Measurements from ENCODE around the gene DENND1B. TPM values are rescaled to one million over a fixed set of nuclear protein-coding genes. Genes with fewer than 3 reads are reported as not detected.

DENND1B gene
- total and polyA plus RNA-seq, 9 of the 15 experiments (the other 6 are each of a cell fraction or from before 2014, with no cell fraction given) = 2.1 to 12.1 (median 7.5) TPM

DNA sequence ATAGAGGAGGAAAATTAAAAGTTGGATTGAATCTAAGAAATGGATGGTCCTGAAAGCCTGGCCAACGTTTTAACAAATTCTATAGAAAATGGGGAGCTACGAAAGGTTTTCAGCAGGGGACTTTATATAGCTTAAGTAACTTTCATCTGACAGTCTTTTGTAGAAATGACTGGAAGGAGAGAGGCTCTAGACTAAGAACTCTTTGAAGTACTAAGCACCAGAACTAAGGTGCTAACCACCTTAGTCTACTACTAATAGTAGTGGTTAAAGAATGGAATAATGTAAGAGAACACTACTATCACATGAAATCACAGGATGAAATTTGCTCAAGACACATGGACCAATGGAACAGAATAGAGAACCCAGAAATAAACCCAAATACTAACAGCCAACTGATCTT, 126.1 kb downstream of the DENND1B start:
- BruUV-seq (replicated peaks) = no TSS peak
- Histone ChIP-seq H4K20me1 (replicated peaks; ENCODE audit: control insufficient read depth, insufficient read depth, low read length) (no peaks in the 10 kb centered on the region), H3K4me3 (no peak overlapping the region), H3K4me1 (replicated peaks in 1 of 2; ENCODE audit: control insufficient read depth in 2 of 2, insufficient read depth in 2 of 2, low read length in 2 of 2) (no peaks in the 10 kb centered on the region), H3K9me3 (replicated peaks; ENCODE audit: control insufficient read depth, insufficient read depth, low read depth, low read length) (no peaks in the 10 kb centered on the region), H3K27ac (ENCODE audit: extremely low read depth, low read depth, low read length) (no peak overlapping the region), H2AFZ (ENCODE audit: low read depth, low read length) (no peak overlapping the region), H3K27me3 (ENCODE audit: control insufficient read depth in 2 of 2, insufficient read depth in 2 of 2, low read length in 2 of 2) (no peaks in the 10 kb centered on the region), H3K36me3 (ENCODE audit: control insufficient read depth, insufficient read depth, low read length) (peaks cover 4% of the 10 kb centered on the region; the same call in 2 of the 3 replicates), H3K79me2 (ENCODE audit: control insufficient read depth, insufficient read depth, low read length) (no peaks in the 10 kb centered on the region), H3K4me2 (ENCODE audit: insufficient read depth, low read length) (no peak overlapping the region), H3K9me1 (ENCODE audit: control insufficient read depth, insufficient read depth, low read length) (no peaks in the 10 kb centered on the region), H3K9ac (ENCODE audit: insufficient read depth in 1 of 2, low read depth in 2 of 2, low read length in 2 of 2) (no peak overlapping the region)
- CTCF ChIA-PET (ENCODE audit: low intra/inter-chr PET ratio) = no interaction called here
- FAIRE-seq = no peak
- ATAC-seq = no peak
- in situ Hi-C loops (cut with MboI) = no loop called here
- no peak for DNase-seq (ENCODE audit: extremely low read depth in 1 of 4, low spot score in 3 of 4)
- whole genome bisulfite sequencing (ENCODE audit: insufficient coverage, low coverage, missing lambda C conversion rate) = 45% methylated on average over 2 of the region's 2 CpGs
- intact Hi-C loops (cut with micrococcal nuclease) = no loop called here
- POLR2A ChIA-PET = no interaction called here
- TF ChIP-seq ZNF830 (CRISPR knock-in tag; IDR thresholded peaks at IDR 0.05) (no peak), ZSCAN32 (CRISPR knock-in tag; IDR thresholded peaks at IDR 0.05) (no peak), POLR2H (tag; IDR thresholded peaks at IDR 0.05; ENCODE audit: low read depth) (no peak), COPS2 (conservative IDR thresholded peaks at IDR 0.05) (no peak), GABPB2 (CRISPR knock-in tag; conservative IDR thresholded peaks at IDR 0.05) (no peak), NR2C2 (CRISPR knock-in tag; IDR thresholded peaks at IDR 0.05) (no peak), NR2C2 (tag; IDR thresholded peaks at IDR 0.05) (no peak), POLR2AphosphoS5 (IDR thresholded peaks at IDR 0.05; ENCODE audit: control insufficient read depth, insufficient read depth, low read depth, low read length) (no peak), NFIC (IDR thresholded peaks at IDR 0.05) (no peak), ZNF347 (CRISPR knock-in tag; IDR thresholded peaks at IDR 0.05; ENCODE audit: low read depth) (no peak)
- TF ChIP-seq, protein P1, sequence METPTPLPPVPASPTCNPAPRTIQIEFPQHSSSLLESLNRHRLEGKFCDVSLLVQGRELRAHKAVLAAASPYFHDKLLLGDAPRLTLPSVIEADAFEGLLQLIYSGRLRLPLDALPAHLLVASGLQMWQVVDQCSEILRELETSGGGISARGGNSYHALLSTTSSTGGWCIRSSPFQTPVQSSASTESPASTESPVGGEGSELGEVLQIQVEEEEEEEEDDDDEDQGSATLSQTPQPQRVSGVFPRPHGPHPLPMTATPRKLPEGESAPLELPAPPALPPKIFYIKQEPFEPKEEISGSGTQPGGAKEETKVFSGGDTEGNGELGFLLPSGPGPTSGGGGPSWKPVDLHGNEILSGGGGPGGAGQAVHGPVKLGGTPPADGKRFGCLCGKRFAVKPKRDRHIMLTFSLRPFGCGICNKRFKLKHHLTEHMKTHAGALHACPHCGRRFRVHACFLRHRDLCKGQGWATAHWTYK (CRISPR knock-in tag; IDR thresholded peaks at IDR 0.05) = no peak
- TF ChIP-seq, protein P2, sequence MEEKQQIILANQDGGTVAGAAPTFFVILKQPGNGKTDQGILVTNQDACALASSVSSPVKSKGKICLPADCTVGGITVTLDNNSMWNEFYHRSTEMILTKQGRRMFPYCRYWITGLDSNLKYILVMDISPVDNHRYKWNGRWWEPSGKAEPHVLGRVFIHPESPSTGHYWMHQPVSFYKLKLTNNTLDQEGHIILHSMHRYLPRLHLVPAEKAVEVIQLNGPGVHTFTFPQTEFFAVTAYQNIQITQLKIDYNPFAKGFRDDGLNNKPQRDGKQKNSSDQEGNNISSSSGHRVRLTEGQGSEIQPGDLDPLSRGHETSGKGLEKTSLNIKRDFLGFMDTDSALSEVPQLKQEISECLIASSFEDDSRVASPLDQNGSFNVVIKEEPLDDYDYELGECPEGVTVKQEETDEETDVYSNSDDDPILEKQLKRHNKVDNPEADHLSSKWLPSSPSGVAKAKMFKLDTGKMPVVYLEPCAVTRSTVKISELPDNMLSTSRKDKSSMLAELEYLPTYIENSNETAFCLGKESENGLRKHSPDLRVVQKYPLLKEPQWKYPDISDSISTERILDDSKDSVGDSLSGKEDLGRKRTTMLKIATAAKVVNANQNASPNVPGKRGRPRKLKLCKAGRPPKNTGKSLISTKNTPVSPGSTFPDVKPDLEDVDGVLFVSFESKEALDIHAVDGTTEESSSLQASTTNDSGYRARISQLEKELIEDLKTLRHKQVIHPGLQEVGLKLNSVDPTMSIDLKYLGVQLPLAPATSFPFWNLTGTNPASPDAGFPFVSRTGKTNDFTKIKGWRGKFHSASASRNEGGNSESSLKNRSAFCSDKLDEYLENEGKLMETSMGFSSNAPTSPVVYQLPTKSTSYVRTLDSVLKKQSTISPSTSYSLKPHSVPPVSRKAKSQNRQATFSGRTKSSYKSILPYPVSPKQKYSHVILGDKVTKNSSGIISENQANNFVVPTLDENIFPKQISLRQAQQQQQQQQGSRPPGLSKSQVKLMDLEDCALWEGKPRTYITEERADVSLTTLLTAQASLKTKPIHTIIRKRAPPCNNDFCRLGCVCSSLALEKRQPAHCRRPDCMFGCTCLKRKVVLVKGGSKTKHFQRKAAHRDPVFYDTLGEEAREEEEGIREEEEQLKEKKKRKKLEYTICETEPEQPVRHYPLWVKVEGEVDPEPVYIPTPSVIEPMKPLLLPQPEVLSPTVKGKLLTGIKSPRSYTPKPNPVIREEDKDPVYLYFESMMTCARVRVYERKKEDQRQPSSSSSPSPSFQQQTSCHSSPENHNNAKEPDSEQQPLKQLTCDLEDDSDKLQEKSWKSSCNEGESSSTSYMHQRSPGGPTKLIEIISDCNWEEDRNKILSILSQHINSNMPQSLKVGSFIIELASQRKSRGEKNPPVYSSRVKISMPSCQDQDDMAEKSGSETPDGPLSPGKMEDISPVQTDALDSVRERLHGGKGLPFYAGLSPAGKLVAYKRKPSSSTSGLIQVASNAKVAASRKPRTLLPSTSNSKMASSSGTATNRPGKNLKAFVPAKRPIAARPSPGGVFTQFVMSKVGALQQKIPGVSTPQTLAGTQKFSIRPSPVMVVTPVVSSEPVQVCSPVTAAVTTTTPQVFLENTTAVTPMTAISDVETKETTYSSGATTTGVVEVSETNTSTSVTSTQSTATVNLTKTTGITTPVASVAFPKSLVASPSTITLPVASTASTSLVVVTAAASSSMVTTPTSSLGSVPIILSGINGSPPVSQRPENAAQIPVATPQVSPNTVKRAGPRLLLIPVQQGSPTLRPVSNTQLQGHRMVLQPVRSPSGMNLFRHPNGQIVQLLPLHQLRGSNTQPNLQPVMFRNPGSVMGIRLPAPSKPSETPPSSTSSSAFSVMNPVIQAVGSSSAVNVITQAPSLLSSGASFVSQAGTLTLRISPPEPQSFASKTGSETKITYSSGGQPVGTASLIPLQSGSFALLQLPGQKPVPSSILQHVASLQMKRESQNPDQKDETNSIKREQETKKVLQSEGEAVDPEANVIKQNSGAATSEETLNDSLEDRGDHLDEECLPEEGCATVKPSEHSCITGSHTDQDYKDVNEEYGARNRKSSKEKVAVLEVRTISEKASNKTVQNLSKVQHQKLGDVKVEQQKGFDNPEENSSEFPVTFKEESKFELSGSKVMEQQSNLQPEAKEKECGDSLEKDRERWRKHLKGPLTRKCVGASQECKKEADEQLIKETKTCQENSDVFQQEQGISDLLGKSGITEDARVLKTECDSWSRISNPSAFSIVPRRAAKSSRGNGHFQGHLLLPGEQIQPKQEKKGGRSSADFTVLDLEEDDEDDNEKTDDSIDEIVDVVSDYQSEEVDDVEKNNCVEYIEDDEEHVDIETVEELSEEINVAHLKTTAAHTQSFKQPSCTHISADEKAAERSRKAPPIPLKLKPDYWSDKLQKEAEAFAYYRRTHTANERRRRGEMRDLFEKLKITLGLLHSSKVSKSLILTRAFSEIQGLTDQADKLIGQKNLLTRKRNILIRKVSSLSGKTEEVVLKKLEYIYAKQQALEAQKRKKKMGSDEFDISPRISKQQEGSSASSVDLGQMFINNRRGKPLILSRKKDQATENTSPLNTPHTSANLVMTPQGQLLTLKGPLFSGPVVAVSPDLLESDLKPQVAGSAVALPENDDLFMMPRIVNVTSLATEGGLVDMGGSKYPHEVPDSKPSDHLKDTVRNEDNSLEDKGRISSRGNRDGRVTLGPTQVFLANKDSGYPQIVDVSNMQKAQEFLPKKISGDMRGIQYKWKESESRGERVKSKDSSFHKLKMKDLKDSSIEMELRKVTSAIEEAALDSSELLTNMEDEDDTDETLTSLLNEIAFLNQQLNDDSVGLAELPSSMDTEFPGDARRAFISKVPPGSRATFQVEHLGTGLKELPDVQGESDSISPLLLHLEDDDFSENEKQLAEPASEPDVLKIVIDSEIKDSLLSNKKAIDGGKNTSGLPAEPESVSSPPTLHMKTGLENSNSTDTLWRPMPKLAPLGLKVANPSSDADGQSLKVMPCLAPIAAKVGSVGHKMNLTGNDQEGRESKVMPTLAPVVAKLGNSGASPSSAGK (IDR thresholded peaks at IDR 0.05) = no peak
